H9 (cell line): ENCODE data around the gene CSTPP1. TPM values are rescaled to one million over a fixed set of nuclear protein-coding genes. Genes with fewer than 3 reads are reported as not detected.

Source experiments
- DNase-seq: peaks from one replicate; pipeline ENCODE4 v3.0.0-alpha.2; 2017
- H2AFZ ChIP-seq: one replicate; pipeline ENCODE4 v1.6.1; 2013; ENCODE audit warnings: mild to moderate bottlenecking, low read length, control low read depth, moderate library complexity
- H2AK5ac ChIP-seq: 2 replicates; pipeline ENCODE4 v1.6.1; 2013; ENCODE audit warnings: low read length, control low read depth, mixed read lengths; ENCODE audit not compliant: insufficient read length
- H2BK120ac ChIP-seq: one replicate; pipeline ENCODE4 v1.6.1; 2013; ENCODE audit warnings: low read depth, mild to moderate bottlenecking, low read length, control low read depth, inconsistent platforms; ENCODE audit not compliant: poor library complexity, severe bottlenecking
- H2BK12ac ChIP-seq: 2 replicates; pipeline ENCODE4 v1.6.1; 2013; ENCODE audit warnings: low read length, control low read depth, mixed read lengths, low read depth; ENCODE audit not compliant: insufficient read length
- H2BK15ac ChIP-seq: 2 replicates; pipeline ENCODE4 v1.6.1; 2013; ENCODE audit warnings: low read depth, low read length, control low read depth
- H2BK20ac ChIP-seq: one replicate; pipeline ENCODE4 v1.6.1; 2013; ENCODE audit warnings: low read depth, mild to moderate bottlenecking, low read length, control low read depth, inconsistent platforms; ENCODE audit not compliant: poor library complexity, severe bottlenecking
- H2BK5ac ChIP-seq: 2 replicates; pipeline ENCODE4 v1.6.1; 2013; ENCODE audit warnings: low read length, control low read depth, mixed read lengths; ENCODE audit not compliant: insufficient read length
- H3K14ac ChIP-seq: 2 replicates; pipeline ENCODE4 v1.6.1; 2013; ENCODE audit warnings: low read length, control low read depth; ENCODE audit not compliant: insufficient read depth
- H3K18ac ChIP-seq: 2 replicates; pipeline ENCODE4 v1.6.1; 2013; ENCODE audit warnings: low read depth, mild to moderate bottlenecking, mixed read lengths, low read length, control low read depth; ENCODE audit not compliant: insufficient read length
- H3K23ac ChIP-seq: 2 replicates; pipeline ENCODE4 v1.6.1; 2013; ENCODE audit warnings: low read length, control low read depth, mixed read lengths, low read depth; ENCODE audit not compliant: insufficient read length
- H3K23me2 ChIP-seq: 2 replicates; pipeline ENCODE4 v1.6.1; 2013; ENCODE audit warnings: low read depth, mild to moderate bottlenecking, mixed read lengths, low read length, control low read depth; ENCODE audit not compliant: insufficient read length, poor library complexity, severe bottlenecking
- H3K27ac ChIP-seq: 2 replicates; pipeline ENCODE4 v1.5.1; 2013; ENCODE audit warnings: low read length, control low read depth, mixed read lengths, low read depth; ENCODE audit not compliant: insufficient read length
- H3K27me3 ChIP-seq: 2 replicates; pipeline ENCODE4 v1.6.1; 2013; ENCODE audit warnings: low read length, control low read depth, inconsistent platforms; ENCODE audit not compliant: insufficient read depth
- H3K4ac ChIP-seq: 2 replicates; pipeline ENCODE4 v1.6.1; 2013; ENCODE audit warnings: low read depth, mild to moderate bottlenecking, control low read depth, inconsistent platforms, low read length, moderate library complexity
- H3K4me1 ChIP-seq: 2 replicates; pipeline ENCODE4 v1.6.1; 2013; ENCODE audit warnings: low read length, control low read depth, inconsistent platforms; ENCODE audit not compliant: insufficient read depth
- H3K4me2 ChIP-seq: 2 replicates; pipeline ENCODE4 v1.6.1; 2013; ENCODE audit warnings: low read length, control low read depth, mixed read lengths; ENCODE audit not compliant: insufficient read length, insufficient read depth
- H3K56ac ChIP-seq: 2 replicates; pipeline ENCODE4 v1.6.1; 2013; ENCODE audit warnings: low read depth, mild to moderate bottlenecking, mixed read lengths, low read length, control low read depth; ENCODE audit not compliant: insufficient read length
- H3K79me1 ChIP-seq: 2 replicates; pipeline ENCODE4 v1.6.1; 2013; ENCODE audit warnings: low read depth, mild to moderate bottlenecking, moderate library complexity, low read length, control low read depth, inconsistent platforms; ENCODE audit not compliant: insufficient read depth, poor library complexity, severe bottlenecking
- H3K79me2 ChIP-seq: 2 replicates; pipeline ENCODE4 v1.6.1; 2013; ENCODE audit warnings: low read length, control low read depth, inconsistent platforms; ENCODE audit not compliant: insufficient read depth
- H3K9ac ChIP-seq: 2 replicates; pipeline ENCODE4 v1.6.1; 2013; ENCODE audit warnings: low read length, control low read depth, mixed read lengths; ENCODE audit not compliant: insufficient read length; ENCODE audit errors: extremely low read depth
- H3K9me3 ChIP-seq: one replicate; pipeline ENCODE4 v1.6.1; 2013; ENCODE audit warnings: low read depth, low read length, inconsistent platforms; ENCODE audit not compliant: control insufficient read depth
- H3T11ph ChIP-seq: one replicate; pipeline ENCODE4 v1.6.1; 2013; ENCODE audit warnings: mild to moderate bottlenecking, low read length, control low read depth, inconsistent platforms
- H4K20me1 ChIP-seq: one replicate; pipeline ENCODE4 v1.6.1; 2013; ENCODE audit not compliant: control insufficient read depth, insufficient read length, insufficient read depth
- H4K5ac ChIP-seq: 2 replicates; pipeline ENCODE4 v1.6.1; 2013; ENCODE audit warnings: low read depth, mild to moderate bottlenecking, mixed read lengths, low read length, control low read depth; ENCODE audit not compliant: insufficient read length
- H4K8ac ChIP-seq: replicated peaks from 2 replicates; pipeline ENCODE4 v1.6.1; 2013; ENCODE audit warnings: low read length, control low read depth, mixed read lengths, low read depth; ENCODE audit not compliant: insufficient read length
- H4K91ac ChIP-seq: 2 replicates; pipeline ENCODE4 v1.6.1; 2013; ENCODE audit warnings: low read depth, mild to moderate bottlenecking, moderate library complexity, mixed read lengths, low read length, control low read depth; ENCODE audit not compliant: insufficient read length
- H3K27ac Mint-ChIP-seq, 3 experiments: 2 replicates in 2 of 3; 3 replicates in 1 of 3; pipeline ENCODE4 v1.8.0; 2020 to 2021; ENCODE audit warnings: mixed read lengths in 3 of 3, mild to moderate bottlenecking in 1 of 3, moderate library complexity in 1 of 3
- H3K27me3 Mint-ChIP-seq: 2 replicates; pipeline ENCODE4 v1.8.0; 2021; ENCODE audit warnings: low read depth, mild to moderate bottlenecking, moderate library complexity, mixed read lengths
- H3K36me3 Mint-ChIP-seq, 3 experiments: 2 replicates in 2 of 3; 3 replicates in 1 of 3; pipeline ENCODE4 v1.8.0; 2020 to 2021; ENCODE audit warnings: low read depth in 3 of 3, mixed read lengths in 3 of 3; ENCODE audit not compliant: insufficient read depth in 1 of 3
- H3K4me1 Mint-ChIP-seq, 2 experiments: 2 replicates each; pipeline ENCODE4 v1.8.0; 2020; ENCODE audit warnings: mixed read lengths in 2 of 2
- H3K4me3 Mint-ChIP-seq, 2 experiments: 2 replicates in 1 of 2; 3 replicates in 1 of 2; pipeline ENCODE4 v1.8.0; 2020 to 2021; ENCODE audit warnings: mild to moderate bottlenecking in 2 of 2, mixed read lengths in 2 of 2, moderate library complexity in 1 of 2
- H3K9me3 Mint-ChIP-seq, 2 experiments: 2 replicates in 1 of 2; 3 replicates in 1 of 2; pipeline ENCODE4 v1.8.0; 2020; ENCODE audit warnings: mild to moderate bottlenecking in 2 of 2, mixed read lengths in 2 of 2, moderate library complexity in 1 of 2
- CTCF ChIP-seq: fragments of 200-600 bp; sonication (generic); conservative IDR thresholded peaks from 3 replicates; pipeline ENCODE4 v1.8.0; 2021; ENCODE audit warnings: antibody characterized with exemption, mild to moderate bottlenecking
- WGBS: extraction: QIAGEN DNeasy Blood & Tissue Kit; methylation state at CpG from one replicate; pipeline ENCODE4 v1.1.7; 2013; ENCODE audit warnings: missing lambda C conversion rate, low lambda C conversion rate, mixed read lengths; ENCODE audit not compliant: insufficient read length; ENCODE audit errors: extremely low coverage; 5-methylcytosine and 5-hydroxymethylcytosine counted together
- total RNA-seq: library from RNA; stranded (reverse); gene quantifications from 2 replicates; pipeline ENCODE4 v1.2.1, GENCODE V29; 2021

The CSTPP1 gene
- total RNA-seq, 1 experiment from 2014 or later = 21.2 TPM

- Histone ChIP-seq H3K23ac (no peak overlapping the region), H3K4me2 (peak overlapping the region; percentile 91), H2BK12ac (no peak overlapping the region), H4K91ac (no peak overlapping the region), H3K79me2 (peaks cover 3% of the 10 kb centered on the region; the same call in 1 of the 2 replicates), H4K8ac (no peak overlapping the region), H3K9me3 (no peaks in the 10 kb centered on the region), H2BK15ac (no peak overlapping the region), H4K20me1 (no peaks in the 10 kb centered on the region), H3K14ac (peak overlapping the region; percentile 50; the same call in 1 of the 2 replicates), H3K23me2 (peaks cover 24% of the 10 kb centered on the region), H3K56ac (no peak overlapping the region), H2AFZ (no peak overlapping the region), H3K18ac (no peak overlapping the region), H2BK120ac (no peak overlapping the region), H2AK5ac (no peak overlapping the region), H3K79me1 (no peaks in the 10 kb centered on the region), H3K4me1 (peaks cover 8% of the 10 kb centered on the region; the same call in 1 of the 2 replicates), H3K4ac (no peak overlapping the region), H2BK5ac (no peak overlapping the region), H3T11ph (no peak overlapping the region), H3K27ac (no peak overlapping the region), H3K27me3 (no peaks in the 10 kb centered on the region; the same call in 1 of the 2 replicates), H2BK20ac (no peak overlapping the region), H3K9ac (peak overlapping the region; percentile 35), H4K5ac (no peak overlapping the region)
- WGBS = no CpG with 5 or more reads among the region's 31 CpGs
- no peak for DNase-seq
- peaks cover 58 to 61% of the 10 kb centered on the region in 2 experiments for H3K4me1 Mint-ChIP-seq
- no peaks in the 10 kb centered on the region; a peak in 1 of 5 replicates for H3K9me3 Mint-ChIP-seq
- no peak for TF ChIP-seq CTCF
- peaks cover 42% of the 10 kb centered on the region for H3K27me3 Mint-ChIP-seq
- peak overlapping the region; percentile 79 to 97 for H3K4me3 Mint-ChIP-seq
- peaks cover 2 to 4% (median 4%) of the 10 kb centered on the region in 3 experiments; a peak in 4 of 7 replicates for H3K36me3 Mint-ChIP-seq
- peak overlapping the region in 1 of 3 experiments; percentile 84; a peak in 2 of 7 replicates for H3K27ac Mint-ChIP-seq
These were observed 19.3 kb upstream of the CSTPP1 start for GRCh38 chr11:46917109-46917761.
